HK-2 (cell line): ENCODE measurements around the gene ZNF740.
"Not testable (repeated sequence)": the region's sequence is repeated elsewhere in the genome, so short reads cannot be mapped to it uniquely, and the experiment has no call there.

Source experiments
- DNase-seq: peaks from one replicate; pipeline ENCODE4 v3.0.0-alpha.2; 2018; ENCODE audit not compliant: unreplicated experiment

Gene ZNF740

GRCh38 chr12:53194973-53195372 is 14.5 kb downstream of the ZNF740 start:
- no peak for DNase-seq

- DNase-seq: no peak
These were observed 15.2 kb downstream of the ZNF740 start for GRCh38 chr12:53195516-53196420.

DNA sequence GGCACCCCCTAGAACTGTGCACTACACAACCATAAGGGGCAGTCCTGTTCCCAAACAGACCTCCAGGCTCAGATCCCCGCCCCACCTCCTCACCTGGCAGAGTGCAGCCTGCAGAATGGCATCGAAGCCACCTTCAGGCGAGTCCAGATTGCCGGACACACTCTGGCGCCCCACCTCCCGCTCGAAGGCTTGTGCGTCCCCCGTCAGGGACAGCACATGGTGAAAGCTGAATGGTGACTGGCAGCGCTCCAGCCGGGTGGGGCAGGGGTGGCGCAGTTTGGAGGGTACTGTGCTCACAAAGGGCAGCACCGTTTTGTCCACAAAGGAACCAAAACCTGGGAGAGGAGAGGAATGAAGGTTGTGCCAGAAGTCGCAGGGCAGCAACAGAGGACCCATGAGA is 16.0 kb downstream of the ZNF740 start:
- DNase-seq: no peak

- no peak for DNase-seq
These were observed 16.6 kb downstream of the ZNF740 start for GRCh38 chr12:53197011-53197640.

- DNase-seq: no peak
These were observed 18.1 kb downstream of the ZNF740 start for GRCh38 chr12:53198486-53199110.

GRCh38 chr12:53199700-53200099 is 19.2 kb downstream of the ZNF740 start:
- DNase-seq: no peak

- DNase-seq: no peak
These were observed 19.6 kb downstream of the ZNF740 start for GRCh38 chr12:53200107-53200457.

DNA sequence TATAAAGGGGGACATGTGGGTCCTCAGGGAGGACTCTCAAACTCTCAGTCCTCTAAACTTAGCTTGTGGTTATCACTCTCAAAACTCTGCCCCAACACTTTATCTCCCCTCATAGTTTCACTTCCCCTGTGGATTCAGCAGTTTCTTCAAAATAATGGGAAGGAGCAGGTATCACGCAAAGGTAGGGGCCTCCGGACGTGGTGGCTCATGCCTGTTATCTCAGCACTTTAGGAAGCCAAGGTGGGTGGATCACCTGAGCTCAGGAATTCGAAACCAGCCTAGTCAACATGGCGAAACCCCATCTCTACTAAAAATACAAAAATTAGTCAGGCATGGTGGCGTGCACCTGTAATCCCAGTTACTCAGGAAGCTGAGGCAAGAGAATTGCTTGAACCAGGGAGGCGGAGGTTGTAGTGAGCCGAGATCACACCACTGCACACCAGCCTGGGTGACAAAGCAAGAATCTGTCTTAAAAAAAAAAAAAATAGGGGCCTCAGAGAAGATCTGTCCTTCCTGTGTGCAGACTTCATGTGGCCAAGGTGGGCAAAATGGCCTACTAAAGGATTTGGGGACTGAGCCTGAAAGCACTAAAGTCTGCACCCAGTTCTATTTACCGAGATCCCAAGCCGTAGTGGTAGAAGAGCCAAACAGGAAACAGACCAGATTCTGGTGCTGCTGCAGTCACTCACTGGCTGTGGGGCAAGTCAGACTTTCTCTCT is 20.1 kb downstream of the ZNF740 start:
- DNase-seq: no peak

- DNase-seq: no peak
These were observed 20.6 kb downstream of the ZNF740 start for GRCh38 chr12:53201177-53201541.

DNA sequence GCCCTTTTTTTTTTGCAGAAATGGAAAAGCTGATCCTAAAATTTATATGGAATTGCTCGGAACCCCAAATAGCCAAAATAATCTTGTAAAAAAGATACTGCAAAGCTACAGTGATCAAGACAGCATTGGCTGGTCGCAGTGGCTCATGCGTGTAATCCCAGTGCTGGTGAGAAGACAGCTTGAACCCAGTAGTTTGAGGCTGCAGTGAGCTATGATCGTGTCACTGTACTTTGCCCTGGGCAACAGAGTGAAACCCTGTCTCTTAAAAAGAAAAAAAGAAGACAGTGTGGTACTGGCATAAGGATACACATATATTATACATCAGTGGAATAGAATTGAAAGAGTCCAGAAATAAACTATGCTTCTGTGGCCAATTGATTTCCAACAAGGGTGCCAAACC is 21.1 kb downstream of the ZNF740 start:
- DNase-seq: no peak

GRCh38 chr12:53202316-53202715 is 21.8 kb downstream of the ZNF740 start:
- DNase-seq: not testable (repeated sequence)

DNA sequence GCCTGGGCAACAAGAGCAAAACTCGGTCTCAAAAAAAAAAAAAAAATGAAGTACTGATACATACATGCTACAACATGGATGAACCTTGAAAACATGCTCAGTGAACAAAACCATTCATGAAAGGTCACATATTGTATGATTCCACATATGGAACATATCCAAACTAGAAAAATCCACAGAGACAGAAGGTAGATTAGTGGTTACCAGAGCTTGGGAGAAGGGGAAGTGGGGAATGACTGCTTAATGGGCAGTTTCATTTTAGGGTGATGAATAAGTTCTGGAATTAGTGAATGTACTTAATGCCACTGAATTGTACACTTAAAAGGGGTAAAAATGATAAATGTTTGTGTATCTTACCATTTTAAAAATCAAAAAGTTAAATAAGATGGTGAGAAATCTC is 23.8 kb downstream of the ZNF740 start:
- DNase-seq: no peak

- DNase-seq: peak; percentile 78
These were observed 25.4 kb downstream of the ZNF740 start for GRCh38 chr12:53205747-53206419.

DNA sequence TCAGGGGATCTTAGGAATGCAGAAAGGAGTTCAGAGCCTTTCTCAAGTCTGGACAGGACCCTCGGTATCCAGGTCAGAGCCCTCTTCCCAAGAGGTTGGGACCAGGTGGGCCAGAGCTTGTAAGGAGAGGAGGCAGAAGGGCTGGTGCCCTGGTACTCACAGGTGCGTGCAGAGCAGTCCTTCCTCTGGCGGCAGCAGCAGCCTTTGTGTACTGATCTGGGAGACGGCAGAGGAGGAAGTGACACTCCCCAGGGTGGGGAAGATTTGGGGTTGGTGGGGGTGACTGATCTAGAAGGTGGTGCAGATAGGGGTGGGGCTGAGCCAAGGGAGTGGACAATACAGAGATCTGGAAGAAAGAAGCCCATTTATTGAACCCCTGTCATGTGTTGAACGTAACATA is 26.5 kb downstream of the ZNF740 start, which contains the start of gene ITGB7:
Gene ITGB7 (minus strand): TSS at position 210 of the 400 bp plus-strand sequence. CDS start 6,808 bp downstream, outside the sequence.
- DNase-seq: no peak

DNA sequence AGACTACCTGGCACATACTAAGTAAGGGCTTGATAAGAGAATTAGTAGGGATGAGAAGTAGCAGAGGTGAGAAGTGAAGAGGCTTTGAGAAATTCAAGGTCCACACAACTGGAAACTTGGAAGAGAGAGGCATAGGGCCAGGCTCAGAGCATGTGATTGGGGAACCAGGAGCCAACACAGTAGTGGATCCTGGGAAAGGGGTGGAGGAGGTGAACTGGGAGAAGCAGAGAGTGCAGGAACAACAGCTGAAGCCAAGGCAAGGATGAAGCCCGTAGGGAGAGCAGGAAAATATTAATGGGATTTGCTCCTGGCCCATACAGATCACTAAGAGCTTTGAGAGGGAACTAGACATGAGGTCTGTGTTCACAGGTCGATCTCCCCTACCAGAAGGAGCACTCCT is 27.9 kb downstream of the ZNF740 start:
- DNase-seq: no peak

- DNase-seq: no peak
These were observed 28.4 kb downstream of the ZNF740 start for GRCh38 chr12:53208877-53209463.

GRCh38 chr12:53210843-53211242 is 30.3 kb downstream of the ZNF740 start:
- no peak for DNase-seq

DNA sequence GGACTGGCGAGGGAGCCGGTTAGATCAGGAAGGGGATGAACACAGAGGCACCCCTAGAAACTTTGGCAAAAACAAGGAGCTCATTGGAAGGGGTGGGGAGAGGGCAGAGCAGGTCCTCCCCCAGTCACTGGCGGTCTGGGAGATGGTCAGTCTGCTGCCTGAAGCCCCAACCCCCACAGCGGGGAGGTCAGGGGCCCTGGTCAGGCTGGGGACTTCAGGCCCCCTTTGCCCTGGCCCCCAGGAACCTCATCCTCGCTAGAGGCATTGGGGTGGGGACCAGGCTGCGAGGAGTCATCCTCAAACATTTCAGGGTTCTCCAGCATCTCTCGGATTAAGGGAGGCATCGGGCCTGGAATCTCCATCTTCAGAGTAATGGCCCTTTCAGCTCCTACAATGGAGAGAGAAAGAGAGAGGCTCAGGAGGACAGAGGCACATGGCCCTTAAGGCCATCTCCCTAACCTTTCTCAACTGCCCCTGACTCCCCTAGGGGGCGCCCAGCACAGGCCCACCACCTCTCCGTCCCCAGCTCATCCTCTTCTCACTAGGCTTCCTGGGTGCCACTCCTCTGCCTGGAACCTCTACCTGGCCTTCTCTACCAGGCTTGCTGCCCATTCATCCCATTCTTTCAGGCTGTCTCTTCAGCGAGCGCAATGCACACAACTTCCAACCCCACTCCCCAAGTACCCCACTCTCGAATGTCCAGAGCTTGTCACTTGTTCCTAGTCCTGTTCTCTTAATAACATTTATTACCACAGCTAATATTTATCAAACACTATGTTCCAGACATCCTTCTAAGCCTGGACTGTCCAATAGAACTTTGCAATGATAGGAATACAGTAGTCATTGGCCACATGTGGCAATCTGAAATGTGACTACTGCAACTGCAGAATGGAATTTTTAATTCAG is 31.2 kb downstream of the ZNF740 start:
- no peak for DNase-seq

GRCh38 chr12:53212931-53213330 is 32.4 kb downstream of the ZNF740 start:
- no peak for DNase-seq

DNA sequence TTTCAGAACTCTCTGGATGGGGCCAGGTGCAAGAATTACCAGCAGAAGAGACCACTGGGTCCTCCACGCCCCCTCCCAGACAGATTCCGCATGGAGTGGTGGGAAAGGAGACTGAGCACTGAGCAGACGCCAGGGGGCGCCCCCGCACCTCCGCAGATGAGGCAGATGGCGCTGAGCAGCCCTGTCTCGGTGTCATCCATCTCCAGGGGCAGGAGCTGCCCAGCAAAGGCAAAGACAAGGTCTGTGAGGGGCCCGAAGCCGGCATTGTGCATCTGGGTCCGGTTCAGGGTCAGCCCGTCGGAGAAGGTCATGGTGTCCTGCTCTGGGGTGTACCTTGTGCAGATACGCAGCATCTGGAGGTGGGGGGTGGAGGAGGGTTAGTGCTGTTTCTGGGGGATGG is 32.8 kb downstream of the ZNF740 start:
- DNase-seq: peak; percentile 81
